Endothelial cell (in vitro differentiated cells): Measurements from ENCODE around the gene FBLN2. TPM values are rescaled to one million over a fixed set of nuclear protein-coding genes. Genes with fewer than 3 reads are reported as not detected.

Source experiments
- DNase-seq: peaks from one replicate; pipeline ENCODE4 v3.0.0; 2021; ENCODE audit warnings: low spot score
- H3K27ac Mint-ChIP-seq: one replicate; pipeline ENCODE4 v1.8.0; 2021; ENCODE audit warnings: mixed read lengths, inconsistent platforms; ENCODE audit not compliant: unreplicated experiment
- H3K27me3 Mint-ChIP-seq: one replicate; pipeline ENCODE4 v1.8.0; 2021; ENCODE audit warnings: mild to moderate bottlenecking, moderate library complexity, mixed read lengths, inconsistent platforms; ENCODE audit not compliant: unreplicated experiment
- H3K36me3 Mint-ChIP-seq: one replicate; pipeline ENCODE4 v1.8.0; 2021; ENCODE audit warnings: mild to moderate bottlenecking, low read depth, mixed read lengths, inconsistent platforms; ENCODE audit not compliant: unreplicated experiment
- H3K4me1 Mint-ChIP-seq: one replicate; pipeline ENCODE4 v1.8.0; 2021; ENCODE audit warnings: mild to moderate bottlenecking, mixed read lengths, inconsistent platforms; ENCODE audit not compliant: unreplicated experiment
- H3K4me3 Mint-ChIP-seq: one replicate; pipeline ENCODE4 v1.8.0; 2021; ENCODE audit warnings: mild to moderate bottlenecking, mixed read lengths, inconsistent platforms; ENCODE audit not compliant: unreplicated experiment
- H3K9me3 Mint-ChIP-seq: one replicate; pipeline ENCODE4 v1.8.0; 2021; ENCODE audit warnings: mixed read lengths, inconsistent platforms; ENCODE audit not compliant: unreplicated experiment
- CTCF ChIP-seq: fragments of 200-600 bp; sonication (generic); IDR thresholded peaks from one replicate; pipeline ENCODE4 v1.5.0; 2021; ENCODE audit warnings: antibody characterized with exemption; ENCODE audit not compliant: unreplicated experiment
- total RNA-seq: library from RNA; stranded (reverse); fragmentation: NEBNext Ultra II Directional; extraction: Animal tissue kit (Norgen Biotek cat#: 25700); gene quantifications from one replicate; pipeline ENCODE4 v1.2.1, GENCODE V29; 2021; ENCODE audit not compliant: unreplicated experiment

The FBLN2 gene
- total RNA-seq, 1 donor from 2014 or later = 10.5 TPM

GRCh38 chr3:13574798-13575451 is 26.0 kb downstream of the FBLN2 start:
- Mint-ChIP-seq H3K4me1 (peaks cover 16% of the 10 kb centered on the region), H3K4me3 (no peak overlapping the region), H3K36me3 (no peaks in the 10 kb centered on the region), H3K9me3 (no peaks in the 10 kb centered on the region), H3K27me3 (peaks cover 2% of the 10 kb centered on the region), H3K27ac (no peak overlapping the region)
- DNase-seq = no peak
- no peak for TF ChIP-seq CTCF

- H3K4me1 Mint-ChIP-seq = peaks cover 16% of the 10 kb centered on the region
- H3K27me3 Mint-ChIP-seq = peaks cover 2% of the 10 kb centered on the region
- no peak overlapping the region for H3K27ac Mint-ChIP-seq
- no peak for TF ChIP-seq CTCF
- no peak overlapping the region for H3K4me3 Mint-ChIP-seq
- H3K36me3 Mint-ChIP-seq = no peaks in the 10 kb centered on the region
- no peaks in the 10 kb centered on the region for H3K9me3 Mint-ChIP-seq
- DNase-seq = no peak
Observed at GRCh38 chr3:13575459-13576061, 26.6 kb downstream of the FBLN2 start.

- no peak for TF ChIP-seq CTCF
- Mint-ChIP-seq H3K9me3 (no peaks in the 10 kb centered on the region), H3K27me3 (peaks cover 2% of the 10 kb centered on the region), H3K4me1 (peaks cover 16% of the 10 kb centered on the region), H3K4me3 (no peak overlapping the region), H3K27ac (no peak overlapping the region), H3K36me3 (no peaks in the 10 kb centered on the region)
- no peak for DNase-seq
Observed at GRCh38 chr3:13577181-13578121, 28.5 kb downstream of the FBLN2 start.

GRCh38 chr3:13578251-13578650 is 29.3 kb downstream of the FBLN2 start:
- Mint-ChIP-seq H3K4me3 (no peak overlapping the region), H3K27me3 (peaks cover 2% of the 10 kb centered on the region), H3K9me3 (no peaks in the 10 kb centered on the region), H3K36me3 (no peaks in the 10 kb centered on the region), H3K4me1 (peaks cover 11% of the 10 kb centered on the region), H3K27ac (no peak overlapping the region)
- TF ChIP-seq CTCF = no peak
- DNase-seq = no peak
